Urothelium cell line (cell line): ENCODE results near the gene CENPM.
A peak's percentile ranks its signal among the peaks of the same experiment; 100 is the strongest.
"Not testable (repeated sequence)": the region's sequence is repeated elsewhere in the genome, so short reads cannot be mapped to it uniquely, and the experiment has no call there.

Experiments used
- DNase-seq: peaks from one replicate; pipeline ENCODE4 v3.0.0; 2011; ENCODE audit warnings: low spot score, mixed read lengths
- FAIRE-seq: peaks from 2 replicates; lab custom pipeline; 2011; peaks lifted over from hg19 to GRCh38; lab: Jason Lieb, UNC

CENPM gene

DNA sequence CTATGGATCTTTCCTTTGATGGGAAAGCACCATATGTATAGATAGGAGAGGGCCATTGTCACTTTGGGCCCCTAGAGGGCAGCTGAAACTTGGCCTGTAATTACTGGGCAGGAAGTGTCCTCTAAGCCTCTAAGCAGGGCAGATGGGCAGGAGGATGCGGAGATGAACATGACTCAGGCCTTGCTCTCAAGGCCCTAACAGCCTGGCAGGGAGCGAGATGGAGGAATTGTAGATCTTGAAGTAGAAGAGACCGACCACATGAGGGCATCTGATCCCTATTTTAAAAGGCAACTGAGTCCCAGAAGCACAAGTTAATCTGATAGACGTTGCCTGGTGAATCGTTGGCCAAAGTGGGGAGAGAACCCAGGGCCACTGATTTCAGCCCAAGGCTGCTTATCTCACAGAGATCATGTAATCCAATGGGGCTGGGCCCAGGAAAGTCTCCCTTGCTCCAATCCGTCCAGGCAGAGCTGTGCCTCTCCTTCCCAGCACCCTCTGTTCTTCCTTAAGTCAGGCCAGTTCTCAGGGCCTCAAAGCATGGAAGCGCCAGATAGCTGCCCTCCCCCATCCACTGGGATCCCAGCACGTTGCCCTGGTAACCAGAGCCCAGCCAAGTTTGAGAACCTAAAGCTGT, 19.8 kb upstream of the CENPM start:
- DNase-seq (no peak), FAIRE-seq (no peak)

DNA sequence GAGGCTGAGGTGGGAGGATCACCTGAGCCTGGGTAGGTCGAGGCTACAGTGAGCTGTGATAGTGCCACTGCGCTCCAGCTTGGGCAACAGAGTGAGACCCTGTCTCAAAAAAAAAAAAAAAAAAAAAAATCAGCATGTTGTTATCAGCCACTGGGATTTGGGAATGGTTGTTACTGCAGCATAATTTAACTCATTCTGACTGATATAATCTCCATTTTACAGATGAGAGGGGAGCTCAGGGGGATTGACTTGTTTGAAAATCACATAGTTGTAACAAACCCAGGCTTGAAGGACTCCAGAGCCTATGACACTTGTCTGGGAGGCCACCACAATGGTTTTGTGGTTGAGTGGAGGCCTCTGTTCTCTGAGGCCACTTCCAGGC, 19.3 kb upstream of the CENPM start:
- FAIRE-seq (no peak), DNase-seq (no peak)

DNA sequence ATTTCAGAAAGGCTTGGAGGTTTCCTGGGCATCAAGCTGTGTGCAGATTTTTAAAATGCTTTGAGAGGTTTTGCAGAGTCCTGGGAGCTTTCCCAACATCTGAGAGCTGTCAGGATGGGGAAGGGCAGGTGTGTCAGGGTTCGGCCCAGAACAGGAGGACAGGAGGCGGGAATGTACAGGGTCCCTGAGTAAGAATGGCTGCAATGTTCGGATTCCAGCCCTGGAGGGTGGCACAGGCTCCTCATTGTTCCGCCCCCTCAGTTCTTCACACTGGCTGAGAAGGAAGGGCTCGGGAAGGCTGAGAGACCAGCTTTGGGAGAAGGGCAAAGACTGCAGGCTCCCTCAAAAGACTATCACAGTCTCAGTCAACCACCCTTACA, 17.1 kb upstream of the CENPM start:
- FAIRE-seq (no peak), DNase-seq (no peak)

DNA sequence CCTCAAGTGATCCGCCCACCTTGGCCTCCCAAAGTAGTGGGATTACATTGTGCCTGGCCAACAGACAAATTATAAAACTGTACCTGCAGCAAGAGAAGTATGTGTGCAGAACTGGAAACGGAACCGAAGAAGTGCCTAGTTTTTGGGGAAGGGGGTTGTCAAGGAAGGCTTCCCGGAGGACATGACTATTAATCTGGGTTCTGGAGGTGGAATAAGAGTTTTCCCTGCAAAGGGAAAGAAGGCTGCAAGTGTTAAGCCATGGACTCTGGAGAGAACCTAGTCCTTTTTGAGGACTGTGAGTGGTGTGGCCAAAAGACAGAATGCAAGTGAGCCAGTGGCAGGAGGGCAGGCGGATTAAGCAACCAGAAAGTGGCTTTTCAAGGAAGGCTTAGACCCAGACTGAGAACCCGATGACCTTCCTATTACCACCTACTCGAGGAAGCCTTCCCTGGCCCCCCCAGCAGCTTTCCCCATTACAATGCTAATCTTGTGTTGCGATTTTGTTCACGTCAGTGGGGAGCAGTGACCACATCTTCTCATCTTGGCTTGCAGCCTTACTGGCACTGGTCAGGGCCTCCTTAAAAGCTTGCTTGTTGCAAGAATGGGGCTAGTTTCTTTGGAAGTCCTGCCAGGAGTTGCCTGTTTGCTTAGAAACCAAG, 16.6 kb upstream of the CENPM start:
- no peak for DNase-seq
- no peak for FAIRE-seq

DNA sequence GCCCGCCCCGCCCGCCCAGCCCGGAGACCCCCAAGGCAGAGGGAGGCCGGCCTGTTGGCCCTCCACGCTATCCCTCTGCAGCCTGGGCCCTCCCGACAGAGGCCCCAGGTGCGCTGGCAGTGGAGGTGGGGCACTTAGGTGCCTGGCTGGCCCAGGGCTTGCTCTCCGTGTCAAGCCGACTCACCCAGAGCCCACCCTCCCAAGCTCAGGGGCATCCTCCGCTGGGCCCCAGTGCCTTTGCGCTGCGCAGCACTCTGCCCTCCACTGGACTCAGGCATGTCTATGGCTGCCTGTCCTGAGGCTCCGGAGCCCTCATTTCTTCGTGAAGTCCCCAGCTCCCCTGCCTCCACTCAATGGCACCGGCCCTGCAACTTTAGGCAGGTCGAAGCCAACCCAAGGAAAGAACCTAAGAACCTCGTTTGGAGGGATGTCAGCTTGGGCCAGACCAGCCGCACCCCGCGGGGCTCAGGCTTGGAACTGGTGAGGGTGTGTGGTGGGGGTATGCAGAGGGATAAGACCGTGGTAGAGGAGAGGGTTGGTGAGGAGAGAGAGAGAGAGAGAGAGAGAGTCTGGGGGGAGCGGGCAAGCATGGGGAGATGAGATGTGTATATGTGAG, 11.1 kb upstream of the CENPM start:
- DNase-seq = no peak
- FAIRE-seq = no peak

DNA sequence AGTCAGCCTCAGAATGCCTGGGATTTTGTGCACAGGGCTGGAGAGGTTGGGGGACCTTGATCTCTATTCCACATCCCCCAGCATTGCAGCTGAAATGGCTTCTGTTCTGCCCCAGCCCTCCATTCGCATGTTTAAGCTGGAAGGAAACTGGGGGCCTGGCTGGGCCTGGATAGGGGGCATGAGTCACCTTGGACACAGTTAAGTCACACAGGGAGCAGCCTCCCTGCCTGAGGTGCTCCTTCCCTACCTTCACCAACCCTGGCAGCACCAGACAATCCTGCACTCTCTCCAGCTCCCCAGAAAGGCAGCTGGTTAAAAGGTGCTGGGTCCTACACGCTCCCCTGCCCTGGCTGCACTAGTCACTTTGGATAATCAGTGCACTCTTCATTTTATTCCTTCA, 5.8 kb upstream of the CENPM start:
- FAIRE-seq (no peak), DNase-seq (no peak)

DNA sequence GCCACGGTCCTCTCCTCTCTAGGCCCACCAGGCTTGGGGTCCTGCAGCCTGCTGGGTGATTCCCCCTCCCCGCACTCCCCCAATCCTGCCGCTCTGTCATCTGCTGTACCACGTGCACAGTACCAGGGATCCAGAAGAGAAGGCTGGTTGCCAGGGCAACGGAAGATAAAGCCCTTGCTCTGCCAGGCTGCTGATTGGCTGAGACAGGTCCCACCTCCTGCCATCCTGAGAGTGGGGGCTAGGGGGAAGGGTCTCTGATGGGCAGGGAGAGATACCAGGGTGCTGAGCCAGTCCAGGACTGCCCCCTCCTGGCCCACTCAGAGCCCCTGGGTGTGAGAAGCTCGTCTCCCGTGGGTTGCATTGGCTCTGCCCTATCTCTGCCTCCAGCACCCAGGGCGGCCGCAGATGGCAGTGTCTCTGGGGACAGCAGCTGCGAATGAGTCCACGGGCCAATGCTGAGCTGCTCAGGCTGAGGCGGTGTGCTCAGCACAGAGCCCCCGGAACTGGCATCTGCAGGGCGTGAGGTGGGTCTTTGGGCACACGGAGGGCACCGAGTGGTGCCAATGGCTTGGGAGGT, 5.0 kb upstream of the CENPM start, which contains the start of gene SMIM45:
TSS of gene SMIM45 (plus strand) at position 253 of the 577 bp plus-strand sequence.
- no peak for DNase-seq
- no peak for FAIRE-seq

GRCh38 chr22:41949297-41949965, 2.5 kb upstream of the CENPM start:
- DNase-seq = no peak
- no peak for FAIRE-seq

DNA sequence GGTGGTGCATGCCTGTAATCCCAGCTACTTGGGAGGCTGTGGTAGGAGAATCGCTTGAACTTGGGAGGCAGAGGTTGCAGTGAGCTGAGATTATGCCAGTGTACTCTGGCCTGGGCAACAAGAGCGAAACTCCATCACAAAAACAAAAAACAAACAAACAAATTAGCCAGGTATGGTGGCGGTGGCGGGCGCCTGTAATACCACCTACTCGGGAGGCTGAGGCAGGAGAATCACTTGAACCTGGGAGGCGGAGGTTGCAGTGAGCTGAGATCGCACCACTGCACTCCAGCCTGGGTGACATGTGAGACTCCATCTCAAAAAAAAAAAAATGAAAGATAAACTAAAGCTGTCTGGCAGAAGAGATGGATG, 2.0 kb upstream of the CENPM start:
- DNase-seq, FAIRE-seq: not testable (repeated sequence)

DNA sequence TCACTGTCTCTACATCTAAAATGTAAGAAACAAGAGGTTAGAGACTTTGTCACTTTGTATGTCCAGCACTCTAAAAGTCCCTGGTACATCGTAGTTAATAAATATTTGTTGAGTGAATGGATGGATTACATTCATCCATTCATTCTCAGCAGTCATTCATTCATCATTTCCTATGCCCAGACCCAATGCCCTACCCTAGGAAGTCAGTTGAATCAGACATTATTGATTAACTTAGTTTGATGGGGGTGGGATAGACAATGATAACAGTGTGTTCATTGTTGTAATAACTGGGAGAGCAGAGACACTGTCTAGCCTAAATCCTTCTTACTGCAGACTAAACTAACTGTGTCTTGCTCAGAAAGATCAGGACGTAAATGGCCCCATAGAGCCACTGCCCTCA, 1.2 kb upstream of the CENPM start:
- FAIRE-seq = no peak
- DNase-seq = no peak

DNA sequence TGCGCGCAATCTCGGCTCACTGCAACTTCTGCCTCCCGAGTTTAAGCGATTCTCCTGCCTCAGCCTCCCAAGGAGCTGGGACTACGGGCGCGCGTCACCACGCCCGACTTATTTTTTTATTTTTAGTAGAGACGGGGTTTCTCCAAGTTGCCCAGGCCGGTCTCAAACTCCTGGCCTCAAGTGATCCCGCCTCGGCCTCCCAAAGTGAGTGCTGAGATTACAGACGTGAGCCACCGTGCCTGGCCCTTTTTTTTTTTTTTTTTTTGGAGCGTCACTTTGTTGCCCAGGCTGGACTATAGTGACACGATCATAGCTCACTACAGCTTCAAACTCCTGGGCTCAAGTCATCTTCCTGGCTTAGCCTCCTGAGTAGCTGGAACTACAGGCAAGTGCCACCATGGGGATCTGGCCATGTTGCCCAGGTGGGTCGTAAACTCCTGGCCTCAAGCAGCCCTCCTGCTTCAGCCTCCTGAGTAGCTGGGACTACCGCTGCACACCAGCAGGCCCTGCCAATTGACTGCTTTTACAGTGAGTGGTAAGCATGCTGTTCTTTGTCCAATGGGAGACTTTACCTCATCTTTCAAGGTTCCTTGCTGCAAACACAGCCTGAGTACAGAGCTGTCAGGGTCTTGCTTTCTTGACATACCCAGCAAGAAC, 600 bp upstream of the CENPM start:
- no peak for FAIRE-seq
- no peak for DNase-seq

DNA sequence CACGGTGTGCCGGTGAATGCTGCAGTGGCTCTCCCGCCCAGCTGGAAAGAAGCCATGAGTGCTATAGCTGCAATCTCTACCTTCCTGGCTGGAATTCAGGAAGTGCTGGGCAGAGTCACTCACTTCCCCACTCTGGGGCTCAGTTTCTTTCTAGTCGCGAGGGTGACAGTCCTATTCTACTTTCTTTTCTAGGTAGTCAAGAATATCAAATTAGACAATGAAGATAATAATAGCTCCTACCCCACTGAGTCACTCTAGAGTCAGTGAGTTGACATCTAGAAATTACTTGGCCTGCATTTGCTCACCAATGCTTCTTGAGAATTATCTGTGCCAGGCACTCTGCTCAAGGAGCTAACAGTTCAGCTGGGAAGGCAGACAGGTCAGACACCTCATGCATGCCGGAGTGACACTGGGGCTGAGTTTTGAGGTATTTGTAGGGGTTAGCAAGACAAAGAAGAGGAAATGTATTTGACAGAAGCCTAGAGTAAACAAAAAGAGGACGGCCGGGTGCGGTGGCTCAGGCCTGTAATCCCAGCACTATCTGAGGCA, 3.2 kb downstream of the CENPM start:
- FAIRE-seq (no peak), DNase-seq (no peak)

DNA sequence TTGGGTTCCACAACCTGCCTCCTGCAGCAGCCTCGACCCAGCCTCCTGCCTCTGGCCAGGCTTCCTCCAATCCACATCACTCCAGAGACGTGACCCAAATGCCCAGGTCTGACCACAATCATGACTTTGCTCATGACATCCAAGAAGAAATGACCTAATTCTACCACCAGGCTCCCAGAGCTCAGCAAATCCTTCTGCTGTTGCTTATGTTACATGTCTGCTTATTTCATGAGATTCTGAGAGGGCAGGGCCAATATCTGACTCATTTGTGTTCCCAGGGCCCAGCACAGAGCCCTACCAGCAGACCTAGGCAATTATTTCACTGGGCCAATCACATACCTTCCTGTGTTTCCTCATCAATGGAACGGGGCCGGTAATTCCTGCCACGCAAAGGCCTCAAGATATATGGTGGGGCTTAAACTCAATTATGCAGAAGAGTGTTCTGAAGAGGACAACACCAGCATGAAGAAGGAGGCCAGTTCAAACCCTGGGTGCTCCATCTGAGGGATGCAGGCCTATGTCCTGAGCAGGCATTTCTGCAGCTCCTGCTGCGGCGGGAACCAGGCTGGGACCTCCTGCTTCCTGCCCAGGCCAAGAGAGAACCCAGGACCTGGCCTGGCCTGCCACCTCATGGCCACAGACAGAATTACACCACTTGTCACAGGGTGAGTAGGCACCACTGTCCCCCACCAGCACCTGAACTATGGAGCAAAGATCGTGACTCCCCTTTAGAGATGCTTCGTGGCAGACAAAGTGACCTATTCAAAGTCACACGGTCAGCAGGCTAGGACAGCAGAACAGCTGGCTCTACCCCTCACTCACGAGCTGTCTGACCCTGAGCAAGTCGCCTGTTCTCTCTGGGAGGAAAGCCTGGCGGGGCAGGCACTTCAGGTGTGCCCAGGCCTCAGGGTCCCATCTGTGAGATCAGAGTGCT, 5.9 kb downstream of the CENPM start:
- peak; percentile 82 for DNase-seq
- peak; percentile 94 for FAIRE-seq

- DNase-seq (no peak), FAIRE-seq (no peak)
Measured at GRCh38 chr22:41939981-41940831, 6.7 kb downstream of the CENPM start.

- DNase-seq (no peak), FAIRE-seq (no peak)
Measured at GRCh38 chr22:41936894-41937169, 10.1 kb downstream of the CENPM start.

DNA sequence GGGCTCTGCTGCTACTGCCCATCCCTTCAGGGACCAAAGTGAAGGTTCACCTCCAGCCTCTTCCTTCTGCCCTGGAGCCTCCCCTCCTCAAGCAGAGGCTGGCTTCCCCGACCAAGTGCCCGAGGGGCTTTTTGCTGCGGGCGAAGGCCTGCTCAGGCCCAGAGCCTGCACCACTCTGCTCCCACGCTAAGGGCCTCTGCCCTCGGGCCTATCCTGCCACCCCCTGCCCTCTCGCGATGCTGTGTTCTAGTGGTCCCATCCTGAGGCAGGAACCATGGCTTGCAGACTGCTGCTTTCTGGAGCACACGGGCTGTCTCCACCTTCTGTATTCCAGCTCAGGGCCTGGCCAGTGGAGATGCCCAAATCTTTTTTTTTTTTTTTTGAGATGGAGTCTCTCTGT, 11.4 kb downstream of the CENPM start:
- FAIRE-seq (no peak), DNase-seq (no peak)

- FAIRE-seq (no peak), DNase-seq (no peak)
Measured at GRCh38 chr22:41935015-41935351, 12.0 kb downstream of the CENPM start.

- DNase-seq (no peak), FAIRE-seq (no peak)
Measured at GRCh38 chr22:41934284-41935014, 12.5 kb downstream of the CENPM start.
